ENCODE measurements around the gene TCAF2. TPM values are rescaled to one million over a fixed set of nuclear protein-coding genes. Genes with fewer than 3 reads are reported as not detected.
A peak's percentile ranks its signal among the peaks of the same experiment; 100 is the strongest.
"Not testable (repeated sequence)": the region's sequence is repeated elsewhere in the genome, so short reads cannot be mapped to it uniquely, and the experiment has no call there.

Gene TCAF2
- total and polyA plus RNA-seq, 9 of the 15 experiments (the other 6 are each of a cell fraction or from before 2014, with no cell fraction given): 0.79 to 10.6 (median 3.0) TPM

GRCh38 chr7:143622130-143622529 is 1.4 kb downstream of the TCAF2 start:
- CTCF ChIA-PET (ENCODE audit: low intra/inter-chr PET ratio); H4K20me1 ChIP-seq (replicated peaks; ENCODE audit: control insufficient read depth, insufficient read depth, low read length); POLR2A ChIA-PET; H3K9me3 ChIP-seq (replicated peaks; ENCODE audit: control insufficient read depth, insufficient read depth, low read depth, low read length); H3K36me3 ChIP-seq (ENCODE audit: control insufficient read depth, insufficient read depth, low read length); H3K4me3 ChIP-seq; H3K4me1 ChIP-seq (replicated peaks in 1 of 2; ENCODE audit: control insufficient read depth in 2 of 2, insufficient read depth in 2 of 2, low read length in 2 of 2); H3K27ac ChIP-seq (ENCODE audit: extremely low read depth, low read depth, low read length); H3K27me3 ChIP-seq (ENCODE audit: control insufficient read depth in 2 of 2, insufficient read depth in 2 of 2, low read length in 2 of 2); H3K9me1 ChIP-seq (ENCODE audit: control insufficient read depth, insufficient read depth, low read length); H3K9ac ChIP-seq (ENCODE audit: insufficient read depth in 1 of 2, low read depth in 2 of 2, low read length in 2 of 2); H2AFZ ChIP-seq (ENCODE audit: low read depth, low read length); ATAC-seq; DNase-seq (ENCODE audit: extremely low read depth in 1 of 4, low spot score in 3 of 4); intact Hi-C loops (cut with micrococcal nuclease); BruUV-seq (replicated peaks); FAIRE-seq; in situ Hi-C loops (cut with MboI); H3K4me2 ChIP-seq (ENCODE audit: insufficient read depth, low read length); H3K79me2 ChIP-seq (ENCODE audit: control insufficient read depth, insufficient read depth, low read length): not testable (repeated sequence)
- no CpG with 5 or more reads among the region's 17 CpGs for WGBS (ENCODE audit: insufficient coverage, low coverage, missing lambda C conversion rate)

- intact Hi-C loops (cut with micrococcal nuclease); FAIRE-seq; H4K20me1 ChIP-seq (replicated peaks; ENCODE audit: control insufficient read depth, insufficient read depth, low read length); DNase-seq (ENCODE audit: extremely low read depth in 1 of 4, low spot score in 3 of 4); H3K4me3 ChIP-seq; H2AFZ ChIP-seq (ENCODE audit: low read depth, low read length); POLR2A ChIA-PET; H3K79me2 ChIP-seq (ENCODE audit: control insufficient read depth, insufficient read depth, low read length); BruUV-seq (replicated peaks); H3K9me3 ChIP-seq (replicated peaks; ENCODE audit: control insufficient read depth, insufficient read depth, low read depth, low read length); H3K9ac ChIP-seq (ENCODE audit: insufficient read depth in 1 of 2, low read depth in 2 of 2, low read length in 2 of 2); H3K9me1 ChIP-seq (ENCODE audit: control insufficient read depth, insufficient read depth, low read length); H3K36me3 ChIP-seq (ENCODE audit: control insufficient read depth, insufficient read depth, low read length); in situ Hi-C loops (cut with MboI); CTCF ChIA-PET (ENCODE audit: low intra/inter-chr PET ratio); H3K27ac ChIP-seq (ENCODE audit: extremely low read depth, low read depth, low read length); H3K27me3 ChIP-seq (ENCODE audit: control insufficient read depth in 2 of 2, insufficient read depth in 2 of 2, low read length in 2 of 2); H3K4me2 ChIP-seq (ENCODE audit: insufficient read depth, low read length); H3K4me1 ChIP-seq (replicated peaks in 1 of 2; ENCODE audit: control insufficient read depth in 2 of 2, insufficient read depth in 2 of 2, low read length in 2 of 2): not testable (repeated sequence)
- no CpG with 5 or more reads among the region's 5 CpGs for WGBS (ENCODE audit: insufficient coverage, low coverage, missing lambda C conversion rate)
- peak; percentile 14; the same call in 1 of the 3 replicates for ATAC-seq
Measured at GRCh38 chr7:143630653-143631052, 9.9 kb downstream of the TCAF2 start.

- in situ Hi-C loops (cut with MboI); H3K27ac ChIP-seq (ENCODE audit: extremely low read depth, low read depth, low read length); BruUV-seq (replicated peaks); H3K36me3 ChIP-seq (ENCODE audit: control insufficient read depth, insufficient read depth, low read length); POLR2A ChIA-PET; H3K79me2 ChIP-seq (ENCODE audit: control insufficient read depth, insufficient read depth, low read length); CTCF ChIA-PET (ENCODE audit: low intra/inter-chr PET ratio); H2AFZ ChIP-seq (ENCODE audit: low read depth, low read length); H3K9ac ChIP-seq (ENCODE audit: insufficient read depth in 1 of 2, low read depth in 2 of 2, low read length in 2 of 2); H4K20me1 ChIP-seq (replicated peaks; ENCODE audit: control insufficient read depth, insufficient read depth, low read length); DNase-seq (ENCODE audit: extremely low read depth in 1 of 4, low spot score in 3 of 4); H3K4me1 ChIP-seq (replicated peaks in 1 of 2; ENCODE audit: control insufficient read depth in 2 of 2, insufficient read depth in 2 of 2, low read length in 2 of 2); H3K9me1 ChIP-seq (ENCODE audit: control insufficient read depth, insufficient read depth, low read length); H3K9me3 ChIP-seq (replicated peaks; ENCODE audit: control insufficient read depth, insufficient read depth, low read depth, low read length); FAIRE-seq; H3K4me2 ChIP-seq (ENCODE audit: insufficient read depth, low read length); intact Hi-C loops (cut with micrococcal nuclease); H3K4me3 ChIP-seq; H3K27me3 ChIP-seq (ENCODE audit: control insufficient read depth in 2 of 2, insufficient read depth in 2 of 2, low read length in 2 of 2): not testable (repeated sequence)
- no CpG with 5 or more reads among the region's 4 CpGs for WGBS (ENCODE audit: insufficient coverage, low coverage, missing lambda C conversion rate)
- ATAC-seq: peak; percentile 20
Measured at GRCh38 chr7:143632506-143632905, 11.7 kb downstream of the TCAF2 start.

DNA sequence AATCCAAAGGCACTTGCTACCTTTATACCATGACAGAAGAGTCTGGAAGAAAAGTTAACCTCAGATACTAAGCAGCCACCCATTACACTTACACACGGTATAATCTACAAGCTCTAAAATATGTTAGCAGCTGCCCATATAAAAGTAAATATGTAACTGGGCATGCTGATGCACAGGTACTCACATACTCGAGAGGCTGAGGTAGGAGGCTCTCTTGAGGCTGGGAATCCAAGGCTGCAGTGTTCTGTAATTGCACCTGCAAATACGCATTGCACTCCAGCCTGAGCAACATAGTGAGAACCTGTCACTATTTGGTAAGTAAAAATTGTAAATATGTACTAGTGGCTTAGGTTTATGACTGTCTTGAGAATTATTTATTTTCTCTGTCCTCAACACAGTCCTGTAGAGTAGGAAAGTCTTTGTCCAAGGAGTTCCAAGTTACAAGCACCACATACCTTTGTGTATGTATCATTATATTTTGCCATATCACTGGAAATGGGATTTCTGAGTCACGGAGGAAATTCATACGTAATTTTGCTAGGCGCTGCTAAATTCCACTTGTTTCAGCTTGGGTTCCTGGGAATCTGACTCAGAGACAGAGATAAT is 12.3 kb downstream of the TCAF2 start:
- H4K20me1 ChIP-seq (replicated peaks; ENCODE audit: control insufficient read depth, insufficient read depth, low read length); H3K36me3 ChIP-seq (ENCODE audit: control insufficient read depth, insufficient read depth, low read length); H3K79me2 ChIP-seq (ENCODE audit: control insufficient read depth, insufficient read depth, low read length); DNase-seq (ENCODE audit: extremely low read depth in 1 of 4, low spot score in 3 of 4); H3K9me3 ChIP-seq (replicated peaks; ENCODE audit: control insufficient read depth, insufficient read depth, low read depth, low read length); in situ Hi-C loops (cut with MboI); FAIRE-seq; H3K9ac ChIP-seq (ENCODE audit: insufficient read depth in 1 of 2, low read depth in 2 of 2, low read length in 2 of 2); H3K27me3 ChIP-seq (ENCODE audit: control insufficient read depth in 2 of 2, insufficient read depth in 2 of 2, low read length in 2 of 2); H3K4me3 ChIP-seq; intact Hi-C loops (cut with micrococcal nuclease); H2AFZ ChIP-seq (ENCODE audit: low read depth, low read length); H3K27ac ChIP-seq (ENCODE audit: extremely low read depth, low read depth, low read length); H3K9me1 ChIP-seq (ENCODE audit: control insufficient read depth, insufficient read depth, low read length); CTCF ChIA-PET (ENCODE audit: low intra/inter-chr PET ratio); H3K4me2 ChIP-seq (ENCODE audit: insufficient read depth, low read length); H3K4me1 ChIP-seq (replicated peaks in 1 of 2; ENCODE audit: control insufficient read depth in 2 of 2, insufficient read depth in 2 of 2, low read length in 2 of 2); BruUV-seq (replicated peaks); POLR2A ChIA-PET: not testable (repeated sequence)
- no CpG with 5 or more reads among the region's 6 CpGs for WGBS (ENCODE audit: insufficient coverage, low coverage, missing lambda C conversion rate)
- peak; percentile 18 for ATAC-seq
